Caco-2 (cell line): ENCODE measurements around the gene MX1. TPM values are rescaled to one million over a fixed set of nuclear protein-coding genes. Genes with fewer than 3 reads are reported as not detected.

Experiments
- BruUV-seq: library from RNA; stranded (reverse); fragments of 400-500 nt; replicated peaks from 2 replicates; lab custom pipeline; 2021; lab: Mats Ljungman, UMichigan
- CTCF ChIA-PET: fragments of 300-600 bp; sonication (Branson Sonifier 250); formaldehyde crosslinking; loops from one replicate; lab custom pipeline; 2022; ENCODE audit warnings: antibody characterized with exemption; lab: Charles Lee
- POLR2A ChIA-PET: fragments of 300-600 bp; sonication (Branson Sonifier 250); formaldehyde crosslinking; loops from one replicate; lab custom pipeline; 2022; ENCODE audit warnings: antibody characterized with exemption; lab: Charles Lee
- DNase-seq, 2 experiments: peaks; one replicate each; pipeline versions ENCODE4 v3.0.0 to v3.0.0-alpha.2; 2020 to 2022
- H3K27me3 ChIP-seq: replicated peaks from 2 replicates; pipeline ENCODE4 v1.6.0; 2011; ENCODE audit warnings: low read length; ENCODE audit not compliant: control insufficient read depth, insufficient read depth
- H3K36me3 ChIP-seq: 2 replicates; pipeline ENCODE4 v1.5.1; 2011; ENCODE audit warnings: low read length; ENCODE audit not compliant: control insufficient read depth, insufficient read depth
- H3K4me1 ChIP-seq: fragments of 250-450 bp; sonication (Bioruptor Pico); 2 replicates; pipeline ENCODE4 v1.5.1; 2020; ENCODE audit warnings: mild to moderate bottlenecking
- H3K4me3 ChIP-seq: 2 replicates; pipeline ENCODE4 v1.5.1; 2011; ENCODE audit warnings: low read depth, mild to moderate bottlenecking, control low read depth, low read length
- H3K9me3 ChIP-seq: fragments of 250-450 bp; sonication (Bioruptor Pico); 2 replicates; pipeline ENCODE4 v1.5.1; 2020; ENCODE audit warnings: mild to moderate bottlenecking, moderate library complexity
- H3K27ac Mint-ChIP-seq: one replicate; pipeline ENCODE4 v1.8.0; 2022; ENCODE audit warnings: mixed read lengths; ENCODE audit not compliant: unreplicated experiment
- H3K27me3 Mint-ChIP-seq: one replicate; pipeline ENCODE4 v1.8.0; 2022; ENCODE audit warnings: mixed read lengths; ENCODE audit not compliant: insufficient read depth, unreplicated experiment
- H3K36me3 Mint-ChIP-seq: one replicate; pipeline ENCODE4 v1.8.0; 2022; ENCODE audit warnings: mild to moderate bottlenecking, mixed read lengths; ENCODE audit not compliant: insufficient read depth, unreplicated experiment
- H3K4me1 Mint-ChIP-seq: one replicate; pipeline ENCODE4 v1.8.0; 2022; ENCODE audit warnings: low read depth, mixed read lengths; ENCODE audit not compliant: unreplicated experiment
- H3K4me3 Mint-ChIP-seq: one replicate; pipeline ENCODE4 v1.8.0; 2022; ENCODE audit warnings: mild to moderate bottlenecking, moderate library complexity, mixed read lengths; ENCODE audit not compliant: unreplicated experiment
- H3K9me3 Mint-ChIP-seq: one replicate; pipeline ENCODE4 v1.8.0; 2022; ENCODE audit warnings: mixed read lengths; ENCODE audit not compliant: unreplicated experiment
- CTCF ChIP-seq, 2 experiments: fragments of 200-600 bp in 1 of 2; IDR thresholded peaks; 1 replicate in 1 of 2; 2 replicates in 1 of 2; pipeline versions ENCODE4 v1.5.1 to v1.8.0; 2011 to 2022; ENCODE audit warnings: antibody characterized with exemption in 1 of 2, control low read depth in 1 of 2, inconsistent platforms in 1 of 2, low read depth in 1 of 2, low read length in 1 of 2, mild to moderate bottlenecking in 1 of 2, moderate library complexity in 1 of 2; ENCODE audit not compliant: insufficient read depth in 1 of 2, severe bottlenecking in 1 of 2, unreplicated experiment in 1 of 2
- intact Hi-C: fragments of 100-400 bp; cut with micrococcal nuclease; formaldehyde crosslinking; loops from one replicate; pipeline ENCODE4 v1.10.0; 2022; ENCODE audit not compliant: unreplicated experiment
- total RNA-seq: library from RNA; stranded (reverse); gene quantifications from 2 replicates; pipeline ENCODE4 v1.2.3, GENCODE V29; 2022

MX1 gene
- total RNA-seq, 1 experiment from 2014 or later, result 18.9 TPM

- Mint-ChIP-seq H3K9me3 (no peaks in the 10 kb centered on the region), H3K27ac (no peak overlapping the region), H3K36me3 (no peaks in the 10 kb centered on the region), H3K4me3 (no peak overlapping the region), H3K27me3 (no peaks in the 10 kb centered on the region), H3K4me1 (no peaks in the 10 kb centered on the region)
- ChIA-PET POLR2A (no interaction called here), CTCF (no interaction called here)
- H3K27me3 ChIP-seq, result no peaks in the 10 kb centered on the region
- no peak overlapping the region for H3K4me3 ChIP-seq
- no peaks in the 10 kb centered on the region for H3K36me3 ChIP-seq
- no peaks in the 10 kb centered on the region for H3K9me3 ChIP-seq
- intact Hi-C loops, result no loop called here
- DNase-seq, result no peak
- no peaks in the 10 kb centered on the region for H3K4me1 ChIP-seq
- no peak for TF ChIP-seq CTCF (IDR thresholded peaks at IDR 0.05; ENCODE audit: insufficient read depth in 1 of 2, low read depth in 1 of 2, low read length in 1 of 2, severe bottlenecking in 1 of 2, unreplicated experiment in 1 of 2)
- no TSS peak for BruUV-seq
Measured at GRCh38 chr21:41390043-41390639, 35.9 kb upstream of the MX1 start.

- ChIA-PET POLR2A (no interaction called here), CTCF (no interaction called here)
- no peaks in the 10 kb centered on the region for H3K4me1 Mint-ChIP-seq
- no peaks in the 10 kb centered on the region for H3K36me3 Mint-ChIP-seq
- H3K27me3 ChIP-seq, result no peaks in the 10 kb centered on the region
- no peaks in the 10 kb centered on the region for H3K36me3 ChIP-seq
- H3K27me3 Mint-ChIP-seq, result no peaks in the 10 kb centered on the region
- no peak for TF ChIP-seq CTCF (IDR thresholded peaks at IDR 0.05; ENCODE audit: insufficient read depth in 1 of 2, low read depth in 1 of 2, low read length in 1 of 2, severe bottlenecking in 1 of 2, unreplicated experiment in 1 of 2)
- H3K4me3 ChIP-seq, result no peak overlapping the region
- H3K4me3 Mint-ChIP-seq, result no peak overlapping the region
- H3K4me1 ChIP-seq, result peaks cover 7% of the 10 kb centered on the region
- no peaks in the 10 kb centered on the region for H3K9me3 ChIP-seq
- no peaks in the 10 kb centered on the region for H3K9me3 Mint-ChIP-seq
- H3K27ac Mint-ChIP-seq, result no peak overlapping the region
- intact Hi-C loops, result no loop called here
- no peak for DNase-seq
- no TSS peak for BruUV-seq
Measured at GRCh38 chr21:41393876-41394465, 32.1 kb upstream of the MX1 start.

- no peak for TF ChIP-seq CTCF (IDR thresholded peaks at IDR 0.05; ENCODE audit: insufficient read depth in 1 of 2, low read depth in 1 of 2, low read length in 1 of 2, severe bottlenecking in 1 of 2, unreplicated experiment in 1 of 2)
- ChIA-PET CTCF (no interaction called here), POLR2A (no interaction called here)
- no peaks in the 10 kb centered on the region for H3K9me3 ChIP-seq
- no peaks in the 10 kb centered on the region for H3K27me3 Mint-ChIP-seq
- no peak overlapping the region for H3K27ac Mint-ChIP-seq
- H3K4me1 Mint-ChIP-seq, result no peaks in the 10 kb centered on the region
- BruUV-seq, result no TSS peak
- no peaks in the 10 kb centered on the region for H3K27me3 ChIP-seq
- DNase-seq, result peak in 1 of 2 experiments; percentile 15
- H3K9me3 Mint-ChIP-seq, result peaks cover 9% of the 10 kb centered on the region
- no peaks in the 10 kb centered on the region for H3K36me3 ChIP-seq
- no peak overlapping the region for H3K4me3 Mint-ChIP-seq
- H3K36me3 Mint-ChIP-seq, result no peaks in the 10 kb centered on the region
- intact Hi-C loops, result no loop called here
- H3K4me1 ChIP-seq, result peaks cover 7% of the 10 kb centered on the region
- H3K4me3 ChIP-seq, result no peak overlapping the region
Measured at GRCh38 chr21:41396558-41397075, 29.4 kb upstream of the MX1 start.
